Measurements from ENCODE around the gene CHCHD6.

The CHCHD6 gene

GRCh38 chr3:126706631-126707030 lies 2.6 kb downstream of the CHCHD6 start:
- no peak for FAIRE-seq

GRCh38 chr3:126711121-126711760 lies 7.2 kb downstream of the CHCHD6 start:
- FAIRE-seq, result no peak

GRCh38 chr3:126713199-126713598 lies 9.2 kb downstream of the CHCHD6 start:
- no peak for FAIRE-seq

- no peak for FAIRE-seq
Measured at GRCh38 chr3:126714276-126714900, 10.3 kb downstream of the CHCHD6 start.

- FAIRE-seq, result no peak
Measured at GRCh38 chr3:126714921-126715320, 10.9 kb downstream of the CHCHD6 start.

- no peak for FAIRE-seq
Measured at GRCh38 chr3:126715432-126715831, 11.4 kb downstream of the CHCHD6 start.

GRCh38 chr3:126716057-126716456 lies 12.0 kb downstream of the CHCHD6 start:
- FAIRE-seq, result no peak

- no peak for FAIRE-seq
Measured at GRCh38 chr3:126718561-126719445, 14.8 kb downstream of the CHCHD6 start.

GRCh38 chr3:126720596-126720995 lies 16.6 kb downstream of the CHCHD6 start:
- FAIRE-seq, result no peak

GRCh38 chr3:126721246-126721645 lies 17.2 kb downstream of the CHCHD6 start:
- FAIRE-seq, result no peak

- no peak for FAIRE-seq
Measured at GRCh38 chr3:126723237-126723636, 19.2 kb downstream of the CHCHD6 start.

GRCh38 chr3:126723801-126724200 lies 19.8 kb downstream of the CHCHD6 start:
- FAIRE-seq, result no peak

GRCh38 chr3:126728680-126729079 lies 24.6 kb downstream of the CHCHD6 start:
- FAIRE-seq, result no peak

GRCh38 chr3:126730376-126730775 lies 26.3 kb downstream of the CHCHD6 start:
- FAIRE-seq, result no peak

- FAIRE-seq, result no peak
Measured at GRCh38 chr3:126731044-126731443, 27.0 kb downstream of the CHCHD6 start.

GRCh38 chr3:126732281-126733060 lies 28.4 kb downstream of the CHCHD6 start:
- no peak for FAIRE-seq

GRCh38 chr3:126733061-126733430 lies 29.0 kb downstream of the CHCHD6 start:
- no peak for FAIRE-seq

- FAIRE-seq, result no peak
Measured at GRCh38 chr3:126734106-126734723, 30.2 kb downstream of the CHCHD6 start.

GRCh38 chr3:126737527-126737926 lies 33.5 kb downstream of the CHCHD6 start:
- no peak for FAIRE-seq

GRCh38 chr3:126742057-126742456 lies 38.0 kb downstream of the CHCHD6 start:
- FAIRE-seq, result no peak

- no peak for FAIRE-seq
Measured at GRCh38 chr3:126743350-126743749, 39.3 kb downstream of the CHCHD6 start.

- FAIRE-seq, result no peak
Measured at GRCh38 chr3:126743781-126744180, 39.7 kb downstream of the CHCHD6 start.
